H1 (cell line): ENCODE data around the gene DYSF.

Experiments used
- POLR2A ChIP-seq, 2 experiments: IDR thresholded peaks; 1 replicate in 1 of 2; 2 replicates in 1 of 2; pipeline ENCODE4 v1.6.1; 2011; ENCODE audit warnings: low read depth in 2 of 2, low read length in 2 of 2, mild to moderate bottlenecking in 2 of 2; ENCODE audit errors: control extremely low read depth in 1 of 2
- SUZ12 ChIP-seq: fragments of 200-600 bp; sonication (generic); IDR thresholded peaks from 2 replicates; pipeline ENCODE4 v1.6.1; 2012; ENCODE audit warnings: mild to moderate bottlenecking, inconsistent platforms, low read length, moderate library complexity, mixed read lengths
- TF ChIP-seq, protein P1 (sequence below): IDR thresholded peaks from 2 replicates; pipeline ENCODE4 v1.6.1; 2012; ENCODE audit warnings: low read length, inconsistent platforms

DNA sequence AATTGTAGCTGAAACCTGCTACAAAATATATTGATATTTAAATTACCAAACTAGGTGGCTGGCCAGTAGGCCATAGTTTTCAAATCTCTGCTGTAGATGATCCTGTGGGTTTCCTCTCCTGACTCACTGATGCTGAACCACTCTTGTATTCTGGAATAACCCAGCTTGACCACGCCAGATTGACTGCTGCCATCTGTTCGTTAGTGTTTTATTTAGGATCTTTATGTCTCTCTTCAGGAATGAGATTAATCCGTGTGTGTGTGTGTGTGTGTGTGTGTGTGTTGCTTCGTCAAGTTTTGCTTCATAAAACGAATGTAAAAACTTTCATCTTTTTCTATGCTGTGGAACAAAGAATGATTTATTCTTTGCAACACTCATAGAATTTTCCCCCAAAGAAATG lies 187.1 kb downstream of the DYSF start:
- no peak for TF ChIP-seq POLR2A (IDR thresholded peaks at IDR 0.05; ENCODE audit: control extremely low read depth in 1 of 2, low read depth in 2 of 2, low read length in 2 of 2)
- TF ChIP-seq, protein P1, sequence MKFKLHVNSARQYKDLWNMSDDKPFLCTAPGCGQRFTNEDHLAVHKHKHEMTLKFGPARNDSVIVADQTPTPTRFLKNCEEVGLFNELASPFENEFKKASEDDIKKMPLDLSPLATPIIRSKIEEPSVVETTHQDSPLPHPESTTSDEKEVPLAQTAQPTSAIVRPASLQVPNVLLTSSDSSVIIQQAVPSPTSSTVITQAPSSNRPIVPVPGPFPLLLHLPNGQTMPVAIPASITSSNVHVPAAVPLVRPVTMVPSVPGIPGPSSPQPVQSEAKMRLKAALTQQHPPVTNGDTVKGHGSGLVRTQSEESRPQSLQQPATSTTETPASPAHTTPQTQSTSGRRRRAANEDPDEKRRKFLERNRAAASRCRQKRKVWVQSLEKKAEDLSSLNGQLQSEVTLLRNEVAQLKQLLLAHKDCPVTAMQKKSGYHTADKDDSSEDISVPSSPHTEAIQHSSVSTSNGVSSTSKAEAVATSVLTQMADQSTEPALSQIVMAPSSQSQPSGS, result no peak
- no peak for TF ChIP-seq SUZ12
